Fibroblast of skin of back (primary cell): ENCODE measurements around the gene HSPA12A.
"Not testable (repeated sequence)": the region's sequence is repeated elsewhere in the genome, so short reads cannot be mapped to it uniquely, and the experiment has no call there.

Experiments used
- DNase-seq: peaks from one replicate; pipeline ENCODE4 v3.0.0-alpha.2; 2013

The HSPA12A gene

DNA sequence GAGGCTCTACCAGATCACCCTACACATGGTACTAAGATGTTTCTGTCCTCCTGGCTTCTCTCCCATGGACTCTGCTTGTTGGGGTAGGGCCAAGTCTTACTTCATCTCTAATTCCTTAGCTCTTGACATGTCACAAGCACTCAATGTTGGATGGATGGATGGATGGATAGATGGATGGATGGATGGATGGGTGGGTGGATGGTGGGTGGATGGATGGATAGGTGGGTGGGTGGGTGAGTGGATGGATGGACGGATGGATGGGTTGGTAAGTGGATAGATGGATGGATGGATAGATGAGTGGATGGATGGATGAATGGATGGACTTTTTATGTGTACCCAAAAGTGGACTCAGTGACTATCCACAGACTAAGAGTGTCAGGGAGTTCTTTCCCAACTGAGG is 28.5 kb downstream of the HSPA12A start:
- DNase-seq, result no peak

DNA sequence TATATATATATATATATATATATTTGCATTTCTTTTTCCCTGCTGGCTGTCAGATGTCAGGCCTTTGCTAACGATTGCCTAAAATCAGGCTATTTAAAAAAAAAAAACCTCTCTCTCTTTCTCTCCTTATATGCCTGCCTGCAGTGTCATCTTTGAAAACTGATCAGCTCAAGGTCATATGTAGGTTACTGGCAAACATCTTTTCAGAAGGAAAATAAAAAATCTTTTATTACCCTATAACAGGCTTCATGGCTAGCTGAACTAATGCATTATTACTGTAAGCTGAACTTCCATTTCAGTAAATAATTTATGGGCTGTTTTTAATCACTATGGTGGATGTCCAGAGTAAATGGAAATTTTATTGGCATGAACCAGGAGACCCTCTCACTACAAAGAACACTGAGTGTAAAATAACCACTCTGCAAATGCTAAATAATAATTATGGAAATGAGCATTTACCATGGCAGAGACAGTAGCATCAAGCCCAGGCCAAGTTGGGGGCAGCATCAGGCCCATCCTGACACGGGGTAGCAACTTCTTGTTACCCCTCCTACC is 29.3 kb downstream of the HSPA12A start:
- no peak for DNase-seq

DNA sequence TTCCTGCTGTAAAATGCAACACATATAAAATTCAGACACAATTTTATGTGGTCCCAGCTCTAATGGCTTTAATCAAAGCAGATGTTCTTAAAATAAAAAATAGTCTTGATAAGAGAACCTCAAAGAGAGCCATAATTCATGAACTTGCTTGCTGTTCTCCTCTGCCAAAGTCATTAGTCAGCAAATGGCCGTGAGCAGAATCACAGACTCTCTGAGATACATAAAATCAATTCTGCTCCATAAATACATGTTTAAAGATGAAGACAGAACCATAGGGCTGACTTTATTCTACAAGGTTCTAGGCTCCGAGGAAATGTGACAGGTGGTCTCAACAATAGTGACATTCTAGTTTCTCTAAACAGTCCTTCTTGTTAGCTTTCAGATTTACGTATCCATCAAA is 29.8 kb downstream of the HSPA12A start:
- no peak for DNase-seq

DNA sequence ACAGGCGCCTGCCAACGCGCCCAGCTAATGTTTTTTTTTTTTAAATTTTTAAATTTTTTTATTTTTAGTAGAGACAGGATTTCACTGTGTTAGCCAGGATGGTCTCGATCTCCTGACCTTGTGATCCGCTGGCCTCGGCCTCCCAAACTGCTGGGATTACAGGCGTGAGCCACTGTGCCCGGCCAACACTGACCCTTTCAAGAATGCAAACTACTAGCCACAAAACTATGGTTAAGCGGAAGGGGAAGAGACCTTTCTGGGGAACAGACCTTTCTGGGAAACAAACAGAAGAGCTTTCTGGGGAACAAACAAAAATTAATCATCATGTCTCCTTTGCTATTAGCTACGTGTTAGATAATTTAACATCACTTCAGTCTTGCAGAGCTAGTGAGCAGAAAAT is 30.6 kb downstream of the HSPA12A start:
- not testable (repeated sequence) for DNase-seq

DNA sequence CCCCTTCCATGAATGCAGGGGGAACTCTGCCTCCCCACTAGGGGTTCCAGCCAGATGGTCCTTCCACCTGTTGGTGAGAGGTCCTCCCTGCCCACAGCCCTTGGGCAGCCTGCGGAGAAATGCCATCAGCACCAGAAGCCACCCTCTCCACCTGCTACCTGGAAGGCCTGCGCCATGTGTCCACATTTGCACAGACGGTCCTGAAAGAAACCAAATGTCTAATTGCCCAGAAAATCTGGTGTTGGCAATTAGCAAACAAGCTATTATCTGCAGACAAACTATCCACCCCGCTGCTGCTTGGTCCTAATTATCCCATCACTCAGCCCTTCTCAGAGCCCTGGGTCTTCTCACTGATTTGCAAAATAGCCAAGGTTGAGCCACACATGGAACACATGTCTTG is 32.3 kb downstream of the HSPA12A start:
- DNase-seq, result no peak

DNA sequence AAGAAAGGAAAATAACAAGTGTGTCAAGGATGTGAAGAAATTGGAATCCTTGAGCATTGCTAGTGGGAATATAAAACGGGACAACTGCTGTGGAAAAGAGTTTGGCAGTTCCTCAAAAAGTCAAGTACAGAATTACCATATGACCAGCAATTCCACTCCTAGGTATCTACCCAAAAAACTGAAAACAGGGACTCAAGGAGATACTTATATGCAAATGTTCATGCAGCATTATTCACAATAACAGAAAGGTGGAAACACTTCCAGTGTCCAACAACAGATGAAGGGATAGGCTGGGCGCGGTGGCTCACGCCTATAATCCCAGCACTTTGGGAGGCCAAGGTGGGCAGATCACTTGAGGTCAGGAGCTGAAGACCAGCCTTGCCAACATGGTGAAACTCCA is 33.5 kb downstream of the HSPA12A start:
- DNase-seq, result no peak

DNA sequence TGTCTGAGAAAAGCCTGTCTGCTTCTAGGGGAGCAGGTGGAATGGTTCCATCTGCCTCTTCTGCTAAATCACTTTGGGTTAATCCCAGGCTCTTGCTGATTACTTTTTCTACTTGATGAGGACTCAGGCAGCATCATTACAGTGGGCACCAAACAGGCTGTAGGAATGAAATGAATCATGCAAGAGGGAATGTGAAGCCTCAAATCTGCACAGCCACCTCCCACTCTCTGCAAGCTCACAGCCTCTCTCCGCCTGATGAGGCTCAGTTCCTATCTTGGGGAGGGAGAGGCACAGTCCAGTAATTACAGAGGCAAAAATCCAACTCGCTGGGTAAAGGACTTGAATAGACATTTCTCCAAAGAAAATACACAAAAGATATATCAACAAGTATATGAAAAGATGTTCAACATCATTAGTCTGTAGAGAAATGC is 34.0 kb downstream of the HSPA12A start:
- peak; percentile 71 for DNase-seq

DNA sequence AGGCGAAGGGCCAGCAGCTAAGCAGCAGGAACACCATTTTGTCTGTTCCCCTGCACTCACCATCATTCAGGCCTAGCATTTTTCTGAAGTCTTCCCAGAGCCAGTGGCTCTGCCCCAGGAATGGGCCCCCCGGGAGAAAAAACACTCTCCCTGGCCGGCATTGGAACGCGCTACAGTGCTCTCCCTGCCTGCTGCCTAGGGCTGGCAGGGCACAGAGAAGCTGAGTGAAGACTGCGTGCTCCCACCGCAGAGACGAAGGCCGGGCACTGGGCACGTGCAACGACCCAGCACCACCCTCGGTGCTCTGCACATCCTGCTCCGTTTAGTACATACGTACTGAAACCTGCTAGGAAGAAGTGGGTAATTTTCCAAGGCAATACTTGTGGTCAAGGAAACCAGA is 34.4 kb downstream of the HSPA12A start:
- DNase-seq, result no peak

DNA sequence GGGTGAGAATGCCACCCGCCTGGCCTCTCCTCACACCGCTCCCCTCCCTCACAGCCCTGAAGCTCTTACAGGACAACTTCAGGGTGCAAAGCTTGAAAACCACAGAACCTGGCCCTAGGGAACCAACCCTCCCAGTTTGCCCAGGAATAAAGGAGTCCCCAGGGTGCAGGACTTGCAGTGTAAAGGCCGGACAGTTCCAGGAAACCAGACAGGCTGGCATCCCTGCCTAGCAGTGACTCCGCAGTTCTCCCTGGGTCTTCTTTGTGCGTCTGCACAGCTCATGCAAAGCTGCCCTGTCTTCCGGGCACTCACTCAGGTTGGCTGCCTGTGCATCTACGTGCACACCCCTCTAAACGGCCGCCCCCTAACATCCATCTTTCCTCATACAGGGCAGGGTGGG is 36.1 kb downstream of the HSPA12A start:
- DNase-seq, result no peak

DNA sequence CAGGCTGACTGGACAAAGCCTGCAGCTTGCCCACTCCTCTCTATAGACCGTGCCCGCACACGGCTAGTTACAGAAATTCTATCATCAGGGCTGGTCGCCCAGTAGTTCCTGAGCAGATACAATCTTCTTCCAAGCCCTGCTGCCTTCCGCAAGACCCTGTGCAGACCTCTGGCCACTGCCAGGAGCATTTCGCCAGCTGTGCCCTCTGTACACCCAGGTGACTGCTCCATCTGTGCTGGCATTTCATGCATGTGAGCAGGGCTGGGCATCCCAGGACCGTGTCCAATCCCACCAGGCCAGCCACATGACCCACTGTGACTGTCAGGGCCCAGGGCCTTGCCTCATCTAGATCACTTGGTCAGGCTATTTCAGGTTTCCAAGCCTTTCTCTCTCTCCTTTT is 36.9 kb downstream of the HSPA12A start:
- DNase-seq, result no peak

DNA sequence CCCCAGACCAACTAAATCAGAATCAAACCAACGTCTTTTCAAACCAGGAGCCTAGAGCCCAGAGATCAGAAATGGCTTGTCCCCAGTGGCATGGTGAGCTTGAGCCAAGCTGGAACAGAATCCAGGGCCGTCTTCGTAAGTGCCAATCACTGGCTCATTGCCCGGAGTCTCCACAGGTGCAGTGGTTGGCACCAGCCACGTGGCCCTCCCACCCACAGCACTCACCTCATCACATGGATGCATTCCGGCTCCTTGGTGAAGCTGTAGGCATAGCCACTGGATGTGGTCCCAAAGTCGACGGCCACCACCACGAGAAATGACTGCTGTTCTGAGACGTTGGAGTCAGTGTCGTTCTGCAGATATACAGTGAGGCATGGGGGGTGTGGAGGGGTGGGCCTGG is 37.4 kb downstream of the HSPA12A start:
- DNase-seq, result no peak

DNA sequence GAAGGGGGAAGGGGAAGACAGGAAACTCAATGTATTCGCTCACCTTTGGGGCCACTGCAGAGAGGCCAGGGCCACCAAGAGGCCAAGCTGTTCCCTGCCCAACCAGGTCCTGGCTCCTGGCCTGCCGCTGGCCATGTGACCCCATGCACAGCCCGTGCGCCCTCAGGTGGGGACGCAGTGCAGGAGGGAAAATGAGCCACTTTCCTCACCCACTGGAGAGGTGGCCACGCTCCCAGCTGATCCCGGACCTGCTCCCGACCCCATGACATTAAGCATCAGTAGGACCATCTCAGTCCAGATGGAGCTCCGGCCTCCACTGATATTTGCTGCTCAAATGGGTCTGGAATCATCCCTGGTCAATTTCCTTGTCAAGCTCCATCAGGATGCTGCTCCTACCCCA is 40.2 kb downstream of the HSPA12A start:
- no peak for DNase-seq

DNA sequence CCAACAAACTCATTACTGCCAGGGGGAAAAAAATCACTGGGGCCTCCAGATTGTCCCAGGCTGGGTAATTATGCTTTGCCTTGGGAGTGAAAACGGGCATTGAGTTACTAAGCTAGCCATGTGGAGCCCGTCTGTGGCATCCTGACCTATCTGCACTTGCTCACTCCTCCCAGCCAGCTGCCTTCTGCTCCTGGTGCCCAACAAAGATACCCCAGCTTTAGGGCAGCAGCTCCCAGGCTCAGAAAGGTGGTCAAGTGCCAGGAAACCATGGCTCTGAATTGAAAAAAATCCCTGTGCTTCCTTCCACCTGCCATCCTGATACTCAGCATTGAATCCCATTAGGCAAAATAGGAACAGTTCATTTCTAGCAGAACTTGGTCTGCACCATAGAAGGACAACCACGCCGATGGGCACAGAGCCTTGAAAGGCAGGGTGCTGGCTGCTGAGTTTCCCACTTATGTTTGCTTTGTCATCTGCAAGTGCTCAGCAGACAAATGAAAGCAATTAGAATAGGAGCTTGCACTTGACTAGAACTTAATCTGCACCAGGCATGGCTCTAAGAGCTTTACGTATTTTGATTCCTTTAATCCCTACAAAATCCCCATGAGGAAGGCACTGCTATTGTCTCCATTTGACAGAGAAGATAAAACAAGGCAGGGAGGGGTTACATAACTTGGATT is 42.8 kb downstream of the HSPA12A start:
- DNase-seq, result no peak

DNA sequence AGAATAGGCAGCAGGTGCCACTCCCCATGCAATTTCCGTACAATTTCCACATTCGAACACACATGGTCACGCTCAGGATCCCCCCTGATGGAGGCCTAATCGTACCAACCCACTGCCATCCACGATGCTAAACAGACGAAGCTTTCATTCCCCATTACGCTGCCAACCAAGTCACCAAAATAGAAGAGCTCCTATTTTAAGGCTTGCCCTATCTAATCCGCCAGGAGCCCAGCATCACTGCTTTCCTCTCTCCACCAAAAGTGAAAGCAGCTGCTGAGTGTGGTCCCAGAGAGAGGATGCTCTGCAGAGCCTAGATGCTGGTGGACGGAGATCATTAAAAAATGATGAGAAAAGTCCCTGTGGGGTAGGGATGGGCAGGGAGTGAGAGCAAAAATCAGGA is 43.3 kb downstream of the HSPA12A start:
- DNase-seq, result no peak

DNA sequence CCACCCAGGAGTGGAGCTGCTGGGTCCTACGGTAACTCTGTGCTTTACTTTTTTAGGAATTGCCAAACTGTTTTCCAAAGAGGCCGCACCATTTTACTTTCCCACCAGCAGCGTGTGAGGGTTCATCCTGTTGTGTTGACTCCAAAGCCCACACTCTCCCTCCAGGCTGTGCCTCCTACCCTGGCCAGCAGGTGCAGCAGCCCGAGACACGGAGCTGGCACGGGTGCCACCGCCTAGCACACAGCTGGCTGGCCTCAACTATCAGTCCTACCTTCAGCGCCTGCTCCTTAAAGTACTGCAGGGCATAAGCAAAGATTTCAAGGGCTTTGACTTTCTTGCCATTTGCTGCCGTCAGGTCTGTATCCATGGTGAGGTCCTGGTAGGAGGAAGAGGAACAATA is 44.0 kb downstream of the HSPA12A start:
- DNase-seq, result no peak

DNA sequence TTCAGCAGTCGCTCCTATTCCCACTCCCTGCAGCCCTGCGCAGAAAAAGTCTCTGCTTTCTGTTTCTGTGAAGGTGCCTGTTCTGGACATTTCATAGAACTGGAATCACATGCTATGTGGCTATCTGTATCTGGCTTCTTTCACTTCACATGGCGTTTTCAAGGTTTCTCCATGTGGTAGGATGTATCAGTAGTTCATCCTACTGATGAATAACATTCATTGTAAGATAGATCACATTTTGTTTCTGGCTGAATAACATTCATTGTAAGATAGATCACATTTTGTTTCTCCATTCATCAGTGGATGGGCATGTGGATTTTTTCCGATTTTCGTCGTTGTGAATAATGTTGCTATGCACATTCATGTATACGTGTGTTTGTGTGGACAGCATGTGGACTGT is 44.5 kb downstream of the HSPA12A start:
- no peak for DNase-seq

DNA sequence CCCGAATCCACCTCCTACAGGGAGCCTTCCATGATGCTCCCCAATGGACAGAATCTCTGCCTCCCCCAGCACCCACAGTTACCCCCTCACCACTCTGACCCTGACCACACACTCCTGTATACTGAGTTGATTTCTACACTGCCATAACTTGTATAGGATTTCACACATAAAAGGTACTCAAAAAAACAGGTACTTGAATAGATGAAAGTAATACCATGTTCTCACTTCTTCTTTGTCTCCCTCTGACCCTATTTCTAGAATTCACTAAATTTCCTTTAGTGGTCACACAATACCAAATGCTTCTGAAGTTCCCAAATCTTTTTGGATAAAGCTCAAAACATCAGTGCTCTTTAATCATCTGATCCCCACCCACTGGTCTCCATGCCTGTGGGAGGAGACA is 45.4 kb downstream of the HSPA12A start:
- no peak for DNase-seq

DNA sequence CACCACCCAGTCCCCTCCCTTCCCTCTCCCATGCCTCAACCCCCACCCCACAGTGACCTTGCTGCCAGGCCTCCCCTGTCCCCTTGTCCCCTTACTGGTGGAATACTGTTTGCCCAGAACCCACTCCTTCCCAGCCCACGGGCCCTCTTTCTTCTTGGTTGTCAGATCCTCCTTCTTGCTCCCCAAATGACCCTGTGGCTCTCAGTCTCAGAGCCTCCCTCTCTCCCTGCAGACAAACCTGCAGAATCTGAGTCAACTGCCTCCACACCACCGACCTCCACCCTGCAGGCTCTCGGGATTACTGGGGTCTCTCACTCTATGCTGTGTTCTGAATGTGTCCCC is 47.5 kb downstream of the HSPA12A start:
- no peak for DNase-seq

DNA sequence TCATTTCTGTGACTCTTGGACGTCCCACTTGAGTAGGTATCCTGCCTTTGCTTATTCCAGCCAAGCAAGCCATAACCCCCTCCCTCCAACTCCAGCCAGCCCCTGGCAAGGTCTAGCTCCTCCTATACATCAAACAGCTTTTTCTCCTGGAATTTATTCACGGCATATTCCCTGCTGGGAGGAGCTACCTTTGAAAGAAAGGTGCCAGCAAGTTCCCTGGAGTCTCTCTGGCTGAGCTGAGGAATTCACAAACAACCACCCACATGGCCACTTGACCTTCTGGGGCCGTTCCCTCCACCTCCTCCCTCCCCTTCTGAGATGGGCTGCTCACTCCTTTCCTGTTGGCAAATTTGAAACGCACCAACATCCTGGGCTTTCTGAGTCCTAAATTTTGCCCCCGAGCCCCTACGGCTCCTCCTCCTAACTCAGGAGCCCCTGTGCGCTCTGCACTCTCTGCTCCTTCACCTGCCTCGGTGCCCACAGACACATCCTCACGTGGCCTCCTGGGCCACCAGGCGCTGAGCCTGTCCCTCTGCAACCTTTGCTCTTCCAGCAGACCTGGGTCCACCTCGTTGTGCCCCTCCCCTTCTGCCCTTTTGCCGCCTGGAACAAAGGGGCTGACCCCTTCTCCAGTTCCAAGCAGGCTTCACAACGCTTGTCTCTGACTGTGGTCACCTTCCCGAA is 48.0 kb downstream of the HSPA12A start:
- no peak for DNase-seq

DNA sequence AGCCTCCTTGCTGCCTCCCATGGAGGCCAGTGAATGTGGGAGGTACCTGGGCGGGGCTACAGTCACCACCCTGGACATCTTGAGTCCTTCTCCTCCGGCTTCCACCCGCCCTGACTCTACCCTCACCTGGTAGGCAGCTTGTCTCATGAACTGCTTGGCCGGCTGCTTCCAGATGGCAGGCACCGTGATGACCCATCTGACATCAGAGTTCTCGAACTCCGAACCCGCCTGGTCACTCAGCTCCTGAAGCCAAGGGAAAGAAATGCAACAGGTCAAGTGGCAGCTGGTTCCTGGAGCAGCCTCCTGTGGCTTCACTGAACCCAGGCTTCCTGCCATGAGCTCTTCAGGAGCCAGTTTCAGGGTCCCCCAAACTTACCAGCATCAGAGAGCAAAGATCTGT is 50.1 kb downstream of the HSPA12A start:
- DNase-seq, result no peak

DNA sequence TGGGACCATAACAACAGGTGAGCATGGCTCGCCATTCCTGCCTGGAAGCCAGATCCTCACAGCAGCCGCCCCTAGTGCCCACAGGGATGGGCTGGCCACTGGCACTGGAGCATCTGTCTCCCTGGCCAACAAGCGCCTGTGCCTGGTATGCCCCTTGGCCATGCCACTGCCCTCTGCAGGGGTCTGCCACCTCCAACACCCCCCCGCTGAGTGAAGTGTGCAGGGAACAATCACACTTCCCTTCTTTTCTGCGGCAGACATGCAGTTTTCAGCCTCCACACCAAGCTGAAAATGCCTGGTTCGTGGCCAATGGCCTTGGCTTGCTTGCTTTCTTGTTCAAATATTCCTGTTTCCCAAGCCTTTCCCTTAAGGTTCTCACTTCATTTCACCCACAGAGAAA is 50.7 kb downstream of the HSPA12A start:
- DNase-seq, result no peak

DNA sequence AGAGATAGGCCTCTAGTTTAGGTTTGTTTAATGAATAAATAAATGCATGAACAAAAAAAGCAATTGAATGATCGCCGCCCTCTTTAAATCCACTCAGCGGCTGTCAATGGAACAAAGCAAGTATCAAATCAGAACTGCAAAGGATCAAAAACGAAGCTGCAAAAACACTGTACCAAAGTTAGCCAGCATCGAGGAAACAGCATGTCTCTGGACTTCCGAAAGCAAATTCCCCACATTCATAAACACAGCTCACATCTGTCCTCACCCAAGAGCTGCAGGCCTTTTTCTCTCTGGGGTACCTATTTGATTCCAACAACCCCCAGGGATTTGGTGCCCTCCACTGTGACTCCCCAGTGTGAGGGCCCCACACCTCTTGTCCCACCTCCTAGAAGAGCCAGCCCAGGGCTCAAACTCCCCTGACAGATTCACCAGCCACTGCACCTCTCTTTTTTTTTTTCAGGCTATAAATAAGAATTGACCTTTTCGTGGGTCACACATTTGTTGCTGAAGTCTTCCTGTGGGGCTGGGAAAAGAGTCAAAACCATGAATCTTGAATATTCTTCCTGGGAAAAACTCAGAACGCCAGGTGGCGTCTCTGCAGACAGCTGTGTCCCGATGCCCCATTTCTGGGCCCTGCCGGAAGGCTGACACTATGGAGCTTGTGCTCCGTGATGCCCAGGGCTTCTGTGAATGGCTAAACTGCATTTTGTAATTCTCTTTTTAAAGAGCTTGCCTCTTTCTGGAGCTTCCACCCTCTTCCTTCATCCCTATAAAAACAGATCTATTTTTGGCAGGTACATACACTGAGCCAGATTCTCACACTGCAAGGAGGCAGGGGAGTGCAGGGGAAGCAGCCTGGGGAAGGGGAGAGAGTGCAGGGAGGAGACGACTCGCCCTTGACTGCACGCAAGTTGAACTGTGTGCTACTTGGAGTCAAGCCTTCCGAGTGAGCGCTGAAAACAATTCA is 51.7 kb downstream of the HSPA12A start:
- DNase-seq, result peak; percentile 12

DNA sequence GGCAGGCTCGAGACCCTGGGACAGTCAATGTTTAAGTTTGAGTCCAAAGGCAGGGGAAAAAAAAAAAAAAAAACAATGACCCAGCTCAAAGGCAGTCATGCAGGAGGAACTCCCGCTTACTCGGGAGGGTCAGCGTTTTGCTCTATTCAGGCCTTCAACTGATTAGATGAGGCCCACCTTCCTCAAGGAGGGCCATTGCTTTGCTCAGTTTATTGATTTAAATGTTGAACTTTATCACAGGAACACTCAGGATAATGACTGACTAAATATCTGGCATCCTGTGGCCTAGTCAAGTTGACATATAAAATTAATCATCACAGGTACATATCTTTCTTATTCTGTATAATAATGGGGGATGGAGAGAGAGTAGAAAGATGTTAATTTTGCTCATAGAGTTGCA is 52.6 kb downstream of the HSPA12A start:
- DNase-seq, result no peak
